T follicular helper cell (primary cell): Measurements from ENCODE around the gene SCML2.
"Not testable (repeated sequence)": the region's sequence is repeated elsewhere in the genome, so short reads cannot be mapped to it uniquely, and the experiment has no call there.

Experiments used
- DNase-seq: peaks from one replicate; pipeline ENCODE4 v3.0.0-alpha.2; 2020; ENCODE audit warnings: low read depth
- total RNA-seq, 2 experiments: gene quantifications; one replicate each; lab custom pipeline; 2026; lab: John Stamatoyannopoulos, UW

Gene SCML2
- total RNA-seq: 3.8 to 11.3 reads per million in 2 experiments

GRCh38 chrX:18354369-18355223 lies at the start of gene SCML2:
Gene SCML2 (minus strand): TSS chrX:18354688. CDS start chrX:18334071, 20,617 bp downstream.
- no peak for DNase-seq

GRCh38 chrX:18401848-18402213 lies 47.3 kb upstream of the SCML2 start:
- DNase-seq: no peak

GRCh38 chrX:18394477-18394876 lies 40.0 kb upstream of the SCML2 start:
- no peak for DNase-seq

GRCh38 chrX:18390941-18391538 lies 36.6 kb upstream of the SCML2 start:
- DNase-seq: peak; percentile 60

GRCh38 chrX:18389966-18390365 lies 35.5 kb upstream of the SCML2 start:
- no peak for DNase-seq

GRCh38 chrX:18377796-18378195 lies 23.3 kb upstream of the SCML2 start:
- DNase-seq: no peak

GRCh38 chrX:18375131-18375805 lies 20.8 kb upstream of the SCML2 start:
- DNase-seq: not testable (repeated sequence)

- DNase-seq: not testable (repeated sequence)
Measured at GRCh38 chrX:18369096-18369495, 14.6 kb upstream of the SCML2 start.

- no peak for DNase-seq
Measured at GRCh38 chrX:18368402-18368801, 13.9 kb upstream of the SCML2 start.

GRCh38 chrX:18360867-18361266 lies 6.4 kb upstream of the SCML2 start:
- DNase-seq: no peak

- no peak for DNase-seq
Measured at GRCh38 chrX:18353931-18354368, 538 bp downstream of the SCML2 start.

- DNase-seq: no peak
Measured at GRCh38 chrX:18351784-18352183, 2.7 kb downstream of the SCML2 start.

- no peak for DNase-seq
Measured at GRCh38 chrX:18348047-18348446, 6.4 kb downstream of the SCML2 start.

- no peak for DNase-seq
Measured at GRCh38 chrX:18309401-18309800, 45.1 kb downstream of the SCML2 start.

GRCh38 chrX:18297251-18297650 lies 57.2 kb downstream of the SCML2 start:
- DNase-seq: no peak

GRCh38 chrX:18294893-18295292 lies 59.6 kb downstream of the SCML2 start:
- DNase-seq: no peak

GRCh38 chrX:18291006-18291545 lies 63.4 kb downstream of the SCML2 start:
- DNase-seq: no peak

GRCh38 chrX:18290200-18290599 lies 64.3 kb downstream of the SCML2 start:
- no peak for DNase-seq

- DNase-seq: no peak
Measured at GRCh38 chrX:18288716-18289115, 65.8 kb downstream of the SCML2 start.

- no peak for DNase-seq
Measured at GRCh38 chrX:18286322-18286831, 68.1 kb downstream of the SCML2 start.

- no peak for DNase-seq
Measured at GRCh38 chrX:18278449-18278848, 76.0 kb downstream of the SCML2 start.

GRCh38 chrX:18272222-18272621 lies 82.3 kb downstream of the SCML2 start:
- no peak for DNase-seq
